Fibroblast of lung (primary cell): ENCODE results near the gene CSF2. TPM values are rescaled to one million over a fixed set of nuclear protein-coding genes. Genes with fewer than 3 reads are reported as not detected.

Experiments
- DNase-seq, 2 donors: peaks; one replicate each; pipeline versions ENCODE4 v3.0.0 to v3.0.0-alpha.2; 2010; ENCODE audit warnings: low read depth in 2 of 2
- H2AFZ ChIP-seq: 2 replicates; pipeline ENCODE4 v1.5.1; 2012; ENCODE audit warnings: low read length, control low read depth, inconsistent platforms
- H3K27ac ChIP-seq: 2 replicates; pipeline ENCODE4 v1.5.1; 2011; ENCODE audit warnings: low read length, control low read depth; ENCODE audit not compliant: insufficient read depth
- H3K27me3 ChIP-seq: 2 replicates; pipeline ENCODE4 v1.5.1; 2011; ENCODE audit warnings: mild to moderate bottlenecking, low read length; ENCODE audit not compliant: control insufficient read depth, insufficient read depth
- H3K36me3 ChIP-seq: 2 replicates; pipeline ENCODE4 v1.5.1; 2011; ENCODE audit warnings: low read length; ENCODE audit not compliant: control insufficient read depth, insufficient read depth
- H3K4me1 ChIP-seq: 2 replicates; pipeline ENCODE4 v1.5.1; 2011; ENCODE audit warnings: low read length; ENCODE audit not compliant: control insufficient read depth, insufficient read depth; ENCODE audit errors: extremely low read depth
- H3K4me2 ChIP-seq: 2 replicates; pipeline ENCODE4 v1.5.1; 2011; ENCODE audit warnings: low read length, control low read depth; ENCODE audit not compliant: insufficient read depth; ENCODE audit errors: extremely low read depth
- H3K4me3 ChIP-seq, 4 experiments: fragments of 200-600 bp in 1 of 4; sonication (generic) in 1 of 4; replicated peaks in 1 of 4; 2 replicates each; pipeline ENCODE4 v1.5.1; 2011 to 2016; ENCODE audit warnings: low read length in 4 of 4, low read depth in 3 of 4, mild to moderate bottlenecking in 3 of 4, control low read depth in 2 of 4, inconsistent platforms in 1 of 4, mixed read lengths in 1 of 4; ENCODE audit not compliant: insufficient read depth in 1 of 4; ENCODE audit errors: control extremely low read depth in 1 of 4
- H3K79me2 ChIP-seq: 2 replicates; pipeline ENCODE4 v1.5.1; 2012; ENCODE audit warnings: mild to moderate bottlenecking, low read length, inconsistent platforms; ENCODE audit not compliant: control insufficient read depth, insufficient read depth
- H3K9ac ChIP-seq: 2 replicates; pipeline ENCODE4 v1.5.1; 2011; ENCODE audit warnings: mild to moderate bottlenecking, low read length, control low read depth; ENCODE audit not compliant: insufficient read depth
- H3K9me3 ChIP-seq: 2 replicates; pipeline ENCODE4 v1.5.1; 2012; ENCODE audit warnings: low read depth, low read length; ENCODE audit not compliant: control insufficient read depth, insufficient read depth
- H4K20me1 ChIP-seq: 2 replicates; pipeline ENCODE4 v1.5.1; 2011; ENCODE audit warnings: low read length; ENCODE audit not compliant: control insufficient read depth, insufficient read depth; ENCODE audit errors: extremely low read depth
- EZH2 ChIP-seq: IDR thresholded peaks from 2 replicates; pipeline ENCODE4 v1.5.1; 2012; ENCODE audit warnings: low read length, control low read depth, mild to moderate bottlenecking; ENCODE audit errors: missing control alignments
- polyA plus RNA-seq, 2 donors: library from polyadenylated mRNA; depleted of rRNA in 1 of 2; stranded (reverse) in 1 of 2; unstranded in 1 of 2; fragments of >200 nt; gene quantifications; 2 replicates each; pipeline ENCODE4 v1.2.1, GENCODE V29; 2011 to 2012; ENCODE audit warnings: missing spikeins in 1 of 2
- total RNA-seq: library from RNA; depleted of rRNA; stranded (reverse); fragments of >200 nt; gene quantifications from 2 replicates; pipeline ENCODE4 v1.2.1, GENCODE V29; 2014
- TF ChIP-seq, protein P1 (sequence below), 2 donors: IDR thresholded peaks in 1 of 2; conservative IDR thresholded peaks in 1 of 2; 1 replicate in 1 of 2; 2 replicates in 1 of 2; pipeline ENCODE4 v1.5.1; 2011 to 2012; ENCODE audit warnings: low read length in 2 of 2, control low read depth in 1 of 2, inconsistent platforms in 1 of 2, low read depth in 1 of 2, mild to moderate bottlenecking in 1 of 2

The CSF2 gene
- total and polyA plus RNA-seq, 2 donors (not counting 1 experiment from before 2014, with no cell fraction given) = 0.09 to 0.66 TPM

DNA sequence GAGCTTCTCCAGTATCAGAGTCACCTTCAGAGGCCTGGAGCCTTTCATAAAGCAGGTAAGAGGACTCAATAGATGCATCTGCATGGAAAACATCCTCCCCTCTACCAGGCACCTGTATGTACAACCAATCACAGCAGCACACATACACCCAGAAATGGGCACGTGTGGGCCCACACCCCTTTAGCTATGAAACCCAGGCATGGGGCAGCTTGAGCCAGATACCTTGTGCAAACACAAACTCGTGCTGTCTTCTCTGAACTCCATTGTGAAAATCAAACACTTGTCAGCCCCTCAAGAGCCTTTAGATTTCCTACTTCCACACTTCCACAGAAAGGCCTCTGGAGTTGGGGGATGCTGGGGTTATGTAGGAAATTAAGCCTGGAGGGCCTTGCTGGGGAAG lies 1.1 kb upstream of the CSF2 start:
- TF ChIP-seq EZH2 = no peak
- TF ChIP-seq, protein P1, sequence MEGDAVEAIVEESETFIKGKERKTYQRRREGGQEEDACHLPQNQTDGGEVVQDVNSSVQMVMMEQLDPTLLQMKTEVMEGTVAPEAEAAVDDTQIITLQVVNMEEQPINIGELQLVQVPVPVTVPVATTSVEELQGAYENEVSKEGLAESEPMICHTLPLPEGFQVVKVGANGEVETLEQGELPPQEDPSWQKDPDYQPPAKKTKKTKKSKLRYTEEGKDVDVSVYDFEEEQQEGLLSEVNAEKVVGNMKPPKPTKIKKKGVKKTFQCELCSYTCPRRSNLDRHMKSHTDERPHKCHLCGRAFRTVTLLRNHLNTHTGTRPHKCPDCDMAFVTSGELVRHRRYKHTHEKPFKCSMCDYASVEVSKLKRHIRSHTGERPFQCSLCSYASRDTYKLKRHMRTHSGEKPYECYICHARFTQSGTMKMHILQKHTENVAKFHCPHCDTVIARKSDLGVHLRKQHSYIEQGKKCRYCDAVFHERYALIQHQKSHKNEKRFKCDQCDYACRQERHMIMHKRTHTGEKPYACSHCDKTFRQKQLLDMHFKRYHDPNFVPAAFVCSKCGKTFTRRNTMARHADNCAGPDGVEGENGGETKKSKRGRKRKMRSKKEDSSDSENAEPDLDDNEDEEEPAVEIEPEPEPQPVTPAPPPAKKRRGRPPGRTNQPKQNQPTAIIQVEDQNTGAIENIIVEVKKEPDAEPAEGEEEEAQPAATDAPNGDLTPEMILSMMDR (conservative IDR thresholded peaks at IDR 0.05 in 1 of 2, IDR thresholded peaks at IDR 0.05 in 1 of 2; ENCODE audit: low read depth in 1 of 2, low read length in 2 of 2) = no peak
- H3K4me3 ChIP-seq = no peak overlapping the region
- peaks cover 12% of the 10 kb centered on the region for H3K4me1 ChIP-seq
- H2AFZ ChIP-seq = no peak overlapping the region
- H4K20me1 ChIP-seq = no peaks in the 10 kb centered on the region
- no peak overlapping the region for H3K4me2 ChIP-seq
- H3K27me3 ChIP-seq = no peaks in the 10 kb centered on the region
- no peaks in the 10 kb centered on the region for H3K36me3 ChIP-seq
- no peak for DNase-seq
- H3K9me3 ChIP-seq = no peaks in the 10 kb centered on the region
- no peak overlapping the region for H3K27ac ChIP-seq
- no peak overlapping the region for H3K9ac ChIP-seq
- H3K79me2 ChIP-seq = no peaks in the 10 kb centered on the region

DNA sequence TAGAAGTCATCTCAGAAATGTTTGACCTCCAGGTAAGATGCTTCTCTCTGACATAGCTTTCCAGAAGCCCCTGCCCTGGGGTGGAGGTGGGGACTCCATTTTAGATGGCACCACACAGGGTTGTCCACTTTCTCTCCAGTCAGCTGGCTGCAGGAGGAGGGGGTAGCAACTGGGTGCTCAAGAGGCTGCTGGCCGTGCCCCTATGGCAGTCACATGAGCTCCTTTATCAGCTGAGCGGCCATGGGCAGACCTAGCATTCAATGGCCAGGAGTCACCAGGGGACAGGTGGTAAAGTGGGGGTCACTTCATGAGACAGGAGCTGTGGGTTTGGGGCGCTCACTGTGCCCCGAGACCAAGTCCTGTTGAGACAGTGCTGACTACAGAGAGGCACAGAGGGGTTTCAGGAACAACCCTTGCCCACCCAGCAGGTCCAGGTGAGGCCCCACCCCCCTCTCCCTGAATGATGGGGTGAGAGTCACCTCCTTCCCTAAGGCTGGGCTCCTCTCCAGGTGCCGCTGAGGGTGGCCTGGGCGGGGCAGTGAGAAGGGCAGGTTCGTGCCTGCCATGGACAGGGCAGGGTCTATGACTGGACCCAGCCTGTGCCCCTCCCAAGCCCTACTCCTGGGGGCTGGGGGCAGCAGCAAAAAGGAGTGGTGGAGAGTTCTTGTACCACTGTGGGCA lies 642 bp downstream of the CSF2 start:
- H4K20me1 ChIP-seq = no peaks in the 10 kb centered on the region
- no peaks in the 10 kb centered on the region for H3K27me3 ChIP-seq
- H3K36me3 ChIP-seq = no peaks in the 10 kb centered on the region
- no peak overlapping the region for H3K4me3 ChIP-seq
- H3K9me3 ChIP-seq = no peaks in the 10 kb centered on the region
- no peak overlapping the region for H3K9ac ChIP-seq
- peaks cover 12% of the 10 kb centered on the region for H3K4me1 ChIP-seq
- no peak for DNase-seq
- no peaks in the 10 kb centered on the region for H3K79me2 ChIP-seq
- no peak overlapping the region for H3K4me2 ChIP-seq
- TF ChIP-seq EZH2 = no peak
- TF ChIP-seq, protein P1 (conservative IDR thresholded peaks at IDR 0.05 in 1 of 2, IDR thresholded peaks at IDR 0.05 in 1 of 2; ENCODE audit: low read depth in 1 of 2, low read length in 2 of 2) = no peak
- H2AFZ ChIP-seq = no peak overlapping the region
- no peak overlapping the region for H3K27ac ChIP-seq

DNA sequence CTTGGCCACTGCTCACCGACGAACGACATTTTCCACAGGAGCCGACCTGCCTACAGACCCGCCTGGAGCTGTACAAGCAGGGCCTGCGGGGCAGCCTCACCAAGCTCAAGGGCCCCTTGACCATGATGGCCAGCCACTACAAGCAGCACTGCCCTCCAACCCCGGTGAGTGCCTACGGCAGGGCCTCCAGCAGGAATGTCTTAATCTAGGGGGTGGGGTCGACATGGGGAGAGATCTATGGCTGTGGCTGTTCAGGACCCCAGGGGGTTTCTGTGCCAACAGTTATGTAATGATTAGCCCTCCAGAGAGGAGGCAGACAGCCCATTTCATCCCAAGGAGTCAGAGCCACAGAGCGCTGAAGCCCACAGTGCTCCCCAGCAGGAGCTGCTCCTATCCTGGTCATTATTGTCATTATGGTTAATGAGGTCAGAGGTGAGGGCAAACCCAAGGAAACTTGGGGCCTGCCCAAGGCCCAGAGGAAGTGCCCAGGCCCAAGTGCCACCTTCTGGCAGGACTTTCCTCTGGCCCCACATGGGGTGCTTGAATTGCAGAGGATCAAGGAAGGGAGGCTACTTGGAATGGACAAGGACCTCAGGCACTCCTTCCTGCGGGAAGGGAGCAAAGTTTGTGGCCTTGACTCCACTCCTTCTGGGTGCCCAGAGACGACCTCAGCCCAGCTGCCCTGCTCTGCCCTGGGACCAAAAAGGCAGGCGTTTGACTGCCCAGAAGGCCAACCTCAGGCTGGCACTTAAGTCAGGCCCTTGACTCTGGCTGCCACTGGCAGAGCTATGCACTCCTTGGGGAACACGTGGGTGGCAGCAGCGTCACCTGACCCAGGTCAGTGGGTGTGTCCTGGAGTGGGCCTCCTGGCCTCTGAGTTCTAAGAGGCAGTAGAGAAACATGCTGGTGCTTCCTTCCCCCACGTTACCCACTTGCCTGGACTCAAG lies 1.5 kb downstream of the CSF2 start:
- Histone ChIP-seq H3K4me2 (no peak overlapping the region), H3K27ac (no peak overlapping the region), H3K4me3 (no peak overlapping the region), H3K27me3 (no peaks in the 10 kb centered on the region), H3K9me3 (no peaks in the 10 kb centered on the region), H3K79me2 (no peaks in the 10 kb centered on the region), H3K36me3 (no peaks in the 10 kb centered on the region), H3K4me1 (peaks cover 12% of the 10 kb centered on the region), H3K9ac (no peak overlapping the region), H2AFZ (no peak overlapping the region), H4K20me1 (no peaks in the 10 kb centered on the region)
- no peak for DNase-seq
- TF ChIP-seq, protein P1 (conservative IDR thresholded peaks at IDR 0.05 in 1 of 2, IDR thresholded peaks at IDR 0.05 in 1 of 2; ENCODE audit: low read depth in 1 of 2, low read length in 2 of 2) = no peak
- no peak for TF ChIP-seq EZH2
